ENCODE measurements around the gene SFI1.
"Not testable (repeated sequence)": the region's sequence is repeated elsewhere in the genome, so short reads cannot be mapped to it uniquely, and the experiment has no call there.

Gene SFI1, protein sequence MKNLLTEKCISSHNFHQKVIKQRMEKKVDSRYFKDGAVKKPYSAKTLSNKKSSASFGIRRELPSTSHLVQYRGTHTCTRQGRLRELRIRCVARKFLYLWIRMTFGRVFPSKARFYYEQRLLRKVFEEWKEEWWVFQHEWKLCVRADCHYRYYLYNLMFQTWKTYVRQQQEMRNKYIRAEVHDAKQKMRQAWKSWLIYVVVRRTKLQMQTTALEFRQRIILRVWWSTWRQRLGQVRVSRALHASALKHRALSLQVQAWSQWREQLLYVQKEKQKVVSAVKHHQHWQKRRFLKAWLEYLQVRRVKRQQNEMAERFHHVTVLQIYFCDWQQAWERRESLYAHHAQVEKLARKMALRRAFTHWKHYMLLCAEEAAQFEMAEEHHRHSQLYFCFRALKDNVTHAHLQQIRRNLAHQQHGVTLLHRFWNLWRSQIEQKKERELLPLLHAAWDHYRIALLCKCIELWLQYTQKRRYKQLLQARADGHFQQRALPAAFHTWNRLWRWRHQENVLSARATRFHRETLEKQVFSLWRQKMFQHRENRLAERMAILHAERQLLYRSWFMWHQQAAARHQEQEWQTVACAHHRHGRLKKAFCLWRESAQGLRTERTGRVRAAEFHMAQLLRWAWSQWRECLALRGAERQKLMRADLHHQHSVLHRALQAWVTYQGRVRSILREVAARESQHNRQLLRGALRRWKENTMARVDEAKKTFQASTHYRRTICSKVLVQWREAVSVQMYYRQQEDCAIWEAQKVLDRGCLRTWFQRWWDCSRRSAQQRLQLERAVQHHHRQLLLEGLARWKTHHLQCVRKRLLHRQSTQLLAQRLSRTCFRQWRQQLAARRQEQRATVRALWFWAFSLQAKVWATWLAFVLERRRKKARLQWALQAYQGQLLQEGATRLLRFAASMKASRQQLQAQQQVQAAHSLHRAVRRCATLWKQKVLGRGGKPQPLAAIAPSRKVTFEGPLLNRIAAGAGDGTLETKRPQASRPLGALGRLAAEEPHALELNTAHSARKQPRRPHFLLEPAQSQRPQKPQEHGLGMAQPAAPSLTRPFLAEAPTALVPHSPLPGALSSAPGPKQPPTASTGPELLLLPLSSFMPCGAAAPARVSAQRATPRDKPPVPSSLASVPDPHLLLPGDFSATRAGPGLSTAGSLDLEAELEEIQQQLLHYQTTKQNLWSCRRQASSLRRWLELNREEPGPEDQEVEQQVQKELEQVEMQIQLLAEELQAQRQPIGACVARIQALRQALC

DNA sequence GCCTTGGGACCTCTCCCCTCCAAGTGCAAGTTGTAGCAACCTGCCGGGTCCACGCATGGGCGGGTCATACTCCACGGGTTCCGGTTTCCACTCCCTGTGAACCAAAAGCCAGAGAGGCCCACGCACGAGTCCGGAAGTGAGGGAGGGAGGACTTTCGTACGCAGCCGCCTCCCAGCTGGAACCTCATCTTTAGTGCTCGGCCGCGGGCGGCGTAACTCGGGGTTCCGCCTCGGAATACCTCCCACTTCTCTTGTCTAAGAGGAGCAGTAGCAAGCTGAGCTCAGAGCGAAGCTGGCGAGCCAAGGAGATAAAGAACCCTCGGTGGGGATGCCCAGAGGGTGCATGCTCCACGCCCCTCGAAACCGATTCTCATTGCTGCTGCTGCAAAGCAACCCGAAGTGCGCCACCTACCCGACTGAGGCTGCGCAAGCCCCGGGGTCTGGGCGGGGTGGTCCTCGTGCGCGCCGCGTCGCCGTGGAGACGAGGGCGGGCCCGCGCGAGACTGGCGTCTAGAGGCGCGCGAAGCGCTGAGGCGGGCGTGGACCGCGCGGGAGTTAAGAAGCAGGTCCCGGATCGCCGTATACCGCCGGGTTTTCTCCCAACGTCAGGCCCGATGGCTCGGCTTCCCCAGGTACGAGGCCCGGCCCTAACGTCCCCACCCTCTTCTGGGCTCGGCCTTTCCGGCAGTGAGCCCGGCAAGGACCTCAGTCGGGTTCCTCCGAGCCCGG lies at the start of gene SFI1:
SFI1 (plus strand) TSS at position 530 of the 728 bp plus-strand sequence. CDS start 11,749 bp downstream, outside the sequence.
- DNase-seq, result peak; percentile 84

DNA sequence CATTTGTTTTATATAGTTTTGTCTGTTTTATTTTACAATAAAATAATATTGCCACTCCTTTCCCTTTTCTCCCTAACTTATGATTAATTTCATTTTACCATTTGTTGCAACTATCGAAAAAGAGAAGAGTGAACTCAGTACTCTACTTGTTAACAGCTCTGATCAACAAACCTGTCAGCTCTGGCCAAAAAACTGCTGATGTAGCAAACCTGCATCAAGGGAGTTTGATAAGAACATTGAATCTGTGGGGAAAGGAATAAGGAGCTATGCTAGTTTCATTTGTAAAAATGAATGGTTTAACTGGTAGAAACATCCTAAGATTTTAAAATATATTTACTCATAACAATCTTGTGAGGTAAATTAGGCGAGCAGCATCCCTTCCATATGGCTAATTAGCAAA lies 49.6 kb upstream of the SFI1 start:
- DNase-seq, result no peak

DNA sequence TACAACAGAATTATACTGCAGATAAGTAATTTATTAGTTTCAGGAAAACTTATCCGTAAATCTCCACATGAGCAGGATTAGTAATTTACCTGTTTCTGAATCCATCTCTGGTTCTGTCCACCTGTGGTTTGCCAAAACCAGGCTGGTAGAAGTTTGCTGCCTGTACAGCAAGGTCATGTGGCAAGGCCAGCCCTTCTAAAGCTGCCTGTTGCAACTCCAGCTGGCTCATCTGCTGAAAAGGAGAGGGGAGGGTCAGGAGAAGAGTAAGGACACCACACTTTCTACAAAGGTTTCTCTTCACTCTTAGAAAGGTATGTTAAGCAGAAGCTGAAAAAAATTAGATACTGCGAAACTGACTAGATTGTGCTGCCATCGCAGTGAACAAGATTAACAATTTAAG lies 49.0 kb upstream of the SFI1 start:
- DNase-seq, result no peak

DNA sequence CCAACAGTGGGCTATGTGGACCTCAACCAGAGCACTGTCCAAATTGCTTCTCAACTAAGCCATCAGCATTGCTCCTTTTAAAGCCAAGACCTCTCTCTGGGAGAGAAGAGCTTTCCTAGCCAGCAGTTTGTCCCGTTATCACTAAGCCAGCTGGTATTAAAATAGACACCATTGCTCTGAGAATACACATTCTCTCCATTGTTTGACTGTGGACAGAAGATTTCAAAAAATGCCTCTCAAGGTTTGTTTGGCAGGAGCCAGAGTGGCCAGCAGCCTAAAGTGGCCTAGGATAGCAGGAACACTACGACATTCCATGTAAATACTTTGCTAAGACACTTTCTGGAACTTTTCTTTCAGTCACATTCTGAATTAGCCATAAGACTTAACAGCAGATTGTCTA lies 48.0 kb upstream of the SFI1 start:
- DNase-seq, result no peak

DNA sequence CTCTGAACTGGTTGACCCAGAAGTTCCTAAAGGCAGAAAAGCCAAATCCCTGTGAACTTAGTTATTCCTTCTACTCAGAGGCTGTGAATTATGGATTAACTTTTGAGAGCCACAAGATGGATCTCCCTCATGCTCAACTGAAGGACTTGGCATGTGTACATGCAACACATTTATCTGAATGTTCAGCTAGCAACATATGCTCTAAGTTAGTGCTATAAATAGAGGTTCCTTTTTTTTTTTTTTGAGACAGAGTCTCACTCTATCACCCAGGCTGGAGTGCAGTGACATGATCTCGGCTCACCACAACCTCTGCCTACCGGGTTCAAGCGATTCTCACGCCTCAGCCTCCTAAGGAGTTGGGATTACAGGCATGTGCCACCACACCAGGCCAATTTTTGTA lies 46.8 kb upstream of the SFI1 start:
- no peak for DNase-seq

DNA sequence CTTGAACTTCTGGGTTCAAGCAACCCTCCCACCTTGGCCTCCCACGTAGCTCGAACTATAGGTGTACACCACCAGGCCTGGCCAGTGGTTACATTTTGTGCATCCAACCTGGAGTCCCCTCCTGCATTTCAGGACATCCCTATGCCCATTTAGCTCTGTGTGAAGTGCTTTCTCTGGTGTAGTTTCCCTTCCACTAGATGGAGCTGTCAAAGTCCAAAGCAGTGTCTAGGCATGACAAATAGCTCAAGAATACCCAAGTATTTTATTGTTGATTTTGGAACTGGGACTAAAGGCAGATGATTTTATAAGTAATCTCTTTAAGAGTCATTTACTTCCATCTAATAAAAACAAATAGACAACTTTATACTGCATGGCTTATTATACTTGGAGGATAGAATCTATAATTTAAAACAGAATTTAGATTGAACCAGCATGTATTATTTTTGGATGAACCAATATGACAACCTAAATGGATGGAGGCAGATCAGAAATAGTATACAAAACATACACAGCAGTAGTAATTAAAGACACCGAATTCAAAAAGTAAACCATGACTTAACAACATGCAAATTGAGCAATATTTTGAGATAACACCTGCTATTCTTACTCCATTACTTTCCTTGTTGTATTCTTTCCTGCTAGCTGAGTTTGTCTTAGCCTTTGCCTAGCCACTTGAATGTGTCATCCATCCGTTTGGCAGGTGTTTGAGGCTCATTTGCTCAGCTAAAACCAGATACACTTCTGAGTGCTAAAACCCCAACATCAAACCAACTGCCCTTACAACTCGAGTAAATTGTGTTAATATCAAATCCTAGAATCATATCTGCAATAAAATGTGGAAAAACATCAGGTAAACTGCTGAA lies 44.4 kb upstream of the SFI1 start:
- DNase-seq, result peak; percentile 5

DNA sequence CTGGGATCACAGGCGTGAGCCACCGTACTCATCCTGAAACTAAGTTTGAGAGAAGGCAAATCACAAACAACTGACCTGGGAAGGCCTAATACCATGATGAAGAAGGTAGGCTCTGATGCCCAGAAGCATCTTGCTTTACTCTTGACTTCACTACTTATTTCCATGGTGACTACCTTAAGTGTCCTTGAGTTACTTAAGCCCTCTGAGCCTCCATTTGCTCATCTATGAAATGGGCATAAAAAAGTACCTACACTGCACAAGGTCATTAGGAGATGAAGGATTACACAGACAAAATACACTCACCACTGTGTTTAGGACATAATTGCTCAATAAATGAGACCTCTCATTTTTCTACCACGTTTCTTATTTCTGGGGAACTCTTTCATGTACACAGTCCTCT lies 34.6 kb upstream of the SFI1 start:
- DNase-seq, result no peak

DNA sequence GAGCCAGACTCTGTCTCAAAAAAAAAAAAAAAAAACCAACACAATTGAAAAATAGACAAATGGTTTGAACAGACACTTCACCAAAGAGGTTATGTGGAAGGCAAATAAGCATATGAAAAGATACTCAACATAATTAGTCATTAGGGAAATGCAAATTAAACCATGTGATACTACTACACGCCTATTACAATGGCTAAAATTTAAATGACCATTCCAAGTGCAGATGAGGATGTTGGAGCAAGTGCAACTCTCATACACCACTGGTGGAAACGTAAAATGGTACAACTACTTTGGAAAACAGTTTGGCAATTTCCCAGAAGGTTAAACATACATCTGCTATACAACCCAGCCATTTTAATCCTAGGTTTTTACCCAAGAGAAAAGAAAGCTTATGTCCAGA lies 31.0 kb upstream of the SFI1 start:
- no peak for DNase-seq

DNA sequence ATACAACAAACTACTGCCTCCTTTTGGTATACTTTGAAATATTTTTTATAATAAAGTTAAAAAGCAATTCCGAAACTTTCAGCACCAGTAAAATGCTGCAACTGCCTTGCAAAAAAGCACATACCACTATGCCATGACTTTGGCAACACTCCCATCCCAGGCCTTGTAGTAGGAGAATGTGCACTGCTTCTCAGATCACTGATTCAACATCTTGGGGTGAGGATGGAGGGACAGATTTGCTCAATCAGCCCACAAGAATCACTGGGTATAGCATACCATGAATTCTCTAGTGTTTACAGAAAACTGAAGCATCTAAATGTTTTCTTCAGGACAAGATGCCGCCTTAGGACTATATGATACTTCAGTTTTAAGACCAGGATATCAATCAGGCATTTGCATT lies 21.6 kb upstream of the SFI1 start:
- DNase-seq, result no peak

DNA sequence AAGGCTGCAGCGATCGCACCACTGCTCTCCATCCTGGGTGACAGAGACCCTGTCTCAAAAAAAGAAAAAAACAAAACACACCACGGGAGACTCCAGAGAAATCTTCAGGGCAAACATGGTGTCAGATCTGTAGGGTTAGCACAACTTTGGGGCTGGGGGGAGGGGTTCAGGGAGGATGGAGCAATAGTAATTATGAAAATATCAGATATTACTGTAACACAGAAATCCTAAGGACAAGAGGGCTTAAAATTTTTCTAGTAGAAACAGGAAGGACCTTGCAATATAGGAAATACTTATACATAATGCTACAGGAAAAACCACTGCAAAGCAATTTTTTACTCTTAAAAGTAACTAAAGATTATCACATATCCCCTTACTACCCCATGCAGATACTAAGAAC lies 20.5 kb upstream of the SFI1 start:
- DNase-seq, result no peak

DNA sequence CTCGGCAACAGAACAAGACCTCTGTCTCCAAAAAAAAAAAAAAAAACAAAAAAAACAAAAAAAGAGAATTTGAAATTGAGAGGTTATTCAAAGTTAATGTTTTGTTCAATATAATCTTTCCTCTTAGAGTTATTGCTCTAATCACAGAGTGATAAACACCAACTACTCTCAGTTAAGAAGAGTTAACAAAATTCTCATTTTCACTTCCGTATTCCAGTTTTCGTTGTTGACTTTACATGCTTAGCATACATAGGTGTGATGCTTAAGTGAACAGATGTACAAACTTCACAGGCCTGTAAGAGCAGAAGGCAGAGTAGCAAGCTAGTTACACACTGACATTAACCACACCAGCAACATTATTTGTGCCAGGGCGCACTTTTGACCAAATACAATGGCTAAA lies 19.0 kb upstream of the SFI1 start:
- DNase-seq, result no peak

DNA sequence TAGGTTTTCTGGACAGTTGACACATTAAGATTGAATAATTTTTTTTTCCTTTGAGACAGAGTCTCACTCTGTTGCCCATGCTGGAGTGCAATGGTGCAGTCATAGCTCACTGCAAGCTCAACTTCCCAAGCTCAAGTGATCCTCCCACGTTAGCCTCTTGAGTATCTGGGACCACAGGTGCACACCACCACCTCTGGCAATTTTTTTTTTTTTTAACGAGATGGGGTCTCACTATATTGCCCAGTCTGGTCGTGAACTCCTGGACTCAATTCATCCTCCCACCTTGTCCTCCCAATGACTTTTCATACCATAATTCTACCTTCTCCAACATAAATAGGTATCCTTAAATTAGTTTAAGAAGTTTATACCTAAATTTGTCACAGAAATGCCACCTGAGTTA lies 15.2 kb upstream of the SFI1 start:
- DNase-seq, result no peak

DNA sequence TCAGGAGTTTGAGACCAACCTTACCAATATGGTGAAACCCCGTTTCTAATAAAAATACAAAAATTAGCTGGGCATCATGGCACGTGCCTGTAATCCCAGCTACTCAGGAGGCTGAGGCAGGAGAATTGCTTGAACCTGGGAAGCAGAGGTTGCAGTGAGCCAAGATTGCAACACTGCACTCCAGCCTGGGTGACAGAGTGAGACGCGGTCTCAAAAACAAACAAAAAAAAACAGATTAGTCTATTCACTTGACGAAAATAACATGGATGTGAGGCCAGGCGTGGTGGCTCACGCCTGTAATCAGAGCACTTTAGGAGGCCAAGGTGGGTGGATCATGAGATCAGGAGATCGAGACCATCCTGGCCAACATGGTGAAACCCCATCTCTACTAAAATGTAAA lies 13.9 kb upstream of the SFI1 start:
- DNase-seq, result not testable (repeated sequence)

DNA sequence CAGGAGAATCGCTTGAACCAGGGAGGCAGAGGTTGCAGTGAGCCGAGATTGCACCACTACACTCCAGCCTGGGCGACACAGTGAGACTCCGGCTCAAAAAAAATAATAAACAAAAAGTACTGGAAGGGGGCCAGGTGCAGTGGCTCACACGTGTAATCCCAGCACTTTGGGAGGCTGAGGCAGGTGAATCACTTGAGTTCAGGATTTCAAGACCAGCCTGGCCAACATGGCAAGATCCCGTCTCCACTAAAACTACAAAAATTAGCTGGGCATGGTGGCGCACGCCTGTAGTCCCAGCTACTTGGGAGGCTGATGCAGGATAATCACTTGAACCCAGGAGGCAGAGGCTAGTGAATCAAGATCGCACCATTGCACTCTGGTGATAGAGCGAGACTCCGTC lies 10.0 kb upstream of the SFI1 start:
- not testable (repeated sequence) for DNase-seq

DNA sequence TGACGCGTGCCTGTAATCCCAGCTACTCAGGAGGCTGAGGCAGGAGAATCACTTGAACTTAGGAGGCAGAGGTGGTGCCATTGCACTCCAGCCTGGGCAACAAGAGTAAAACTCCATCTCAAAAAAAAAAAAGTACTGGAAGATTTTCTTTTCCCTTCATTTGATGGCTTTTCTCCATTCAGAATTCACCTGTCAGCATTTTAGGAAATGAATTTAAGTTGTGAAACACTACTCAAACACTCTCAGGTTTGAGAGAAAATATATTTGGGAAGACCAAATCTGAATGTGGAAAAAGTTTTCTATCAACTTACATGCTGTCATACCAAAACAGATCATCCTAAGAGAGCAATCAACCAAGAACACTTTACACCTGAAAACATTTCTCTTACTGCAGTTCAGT lies 9.4 kb upstream of the SFI1 start:
- DNase-seq, result no peak

DNA sequence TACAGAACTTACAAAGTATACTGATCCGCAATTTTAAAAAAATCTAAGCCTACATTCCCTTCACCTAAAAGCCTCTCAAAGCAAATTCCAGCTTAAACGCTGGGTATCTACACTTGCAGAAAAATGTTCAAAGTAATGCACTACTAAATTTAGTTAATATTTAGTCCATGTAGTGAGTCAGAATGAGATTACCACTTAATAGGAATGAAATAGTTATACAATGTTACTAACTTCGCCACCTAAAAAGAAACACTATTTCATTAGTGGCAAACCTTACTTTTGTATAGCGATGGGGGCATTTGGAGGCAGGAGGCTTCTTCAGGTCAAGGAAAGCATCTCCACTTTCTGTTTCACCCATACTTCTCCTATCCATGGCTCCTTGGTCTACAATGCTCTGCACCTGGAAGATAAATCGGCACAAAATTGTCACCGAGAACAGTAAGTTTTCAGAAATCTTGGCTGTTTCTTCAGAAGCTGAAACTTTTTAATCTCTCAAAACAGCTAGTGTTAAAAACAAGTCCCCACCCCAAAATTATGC lies 7.9 kb upstream of the SFI1 start:
- DNase-seq, result no peak

DNA sequence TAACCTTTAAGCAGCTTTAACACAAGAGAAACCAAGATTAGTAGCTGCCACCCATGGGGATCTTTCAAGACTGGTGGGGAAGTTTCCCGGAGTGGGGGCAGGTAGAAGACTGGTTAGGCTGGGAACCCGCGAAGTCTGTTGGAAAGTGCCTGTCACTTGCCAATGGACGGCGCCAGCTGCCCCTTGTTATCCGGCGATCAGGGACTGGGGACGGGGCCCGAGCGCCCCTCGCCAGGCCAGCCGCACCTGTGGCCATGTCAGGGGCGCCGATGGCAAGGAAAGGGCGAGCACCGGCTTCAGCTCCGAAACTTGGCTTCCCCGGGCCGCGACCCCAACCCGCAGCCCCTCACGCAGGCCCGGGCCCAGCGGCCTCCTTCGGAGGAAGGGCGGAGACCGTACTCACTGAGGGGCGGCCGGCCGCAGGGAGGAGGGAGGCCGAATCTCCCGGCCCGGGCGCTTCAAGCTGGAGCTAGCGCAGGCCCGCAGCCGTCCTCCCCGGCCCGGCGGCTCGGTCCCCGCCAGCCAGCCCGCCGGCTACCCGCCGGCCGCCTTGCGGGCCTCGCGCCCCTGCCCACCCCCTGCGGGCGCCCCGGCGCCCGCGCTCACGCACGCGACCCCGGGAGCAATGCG lies 7.2 kb upstream of the SFI1 start:
- DNase-seq, result no peak

DNA sequence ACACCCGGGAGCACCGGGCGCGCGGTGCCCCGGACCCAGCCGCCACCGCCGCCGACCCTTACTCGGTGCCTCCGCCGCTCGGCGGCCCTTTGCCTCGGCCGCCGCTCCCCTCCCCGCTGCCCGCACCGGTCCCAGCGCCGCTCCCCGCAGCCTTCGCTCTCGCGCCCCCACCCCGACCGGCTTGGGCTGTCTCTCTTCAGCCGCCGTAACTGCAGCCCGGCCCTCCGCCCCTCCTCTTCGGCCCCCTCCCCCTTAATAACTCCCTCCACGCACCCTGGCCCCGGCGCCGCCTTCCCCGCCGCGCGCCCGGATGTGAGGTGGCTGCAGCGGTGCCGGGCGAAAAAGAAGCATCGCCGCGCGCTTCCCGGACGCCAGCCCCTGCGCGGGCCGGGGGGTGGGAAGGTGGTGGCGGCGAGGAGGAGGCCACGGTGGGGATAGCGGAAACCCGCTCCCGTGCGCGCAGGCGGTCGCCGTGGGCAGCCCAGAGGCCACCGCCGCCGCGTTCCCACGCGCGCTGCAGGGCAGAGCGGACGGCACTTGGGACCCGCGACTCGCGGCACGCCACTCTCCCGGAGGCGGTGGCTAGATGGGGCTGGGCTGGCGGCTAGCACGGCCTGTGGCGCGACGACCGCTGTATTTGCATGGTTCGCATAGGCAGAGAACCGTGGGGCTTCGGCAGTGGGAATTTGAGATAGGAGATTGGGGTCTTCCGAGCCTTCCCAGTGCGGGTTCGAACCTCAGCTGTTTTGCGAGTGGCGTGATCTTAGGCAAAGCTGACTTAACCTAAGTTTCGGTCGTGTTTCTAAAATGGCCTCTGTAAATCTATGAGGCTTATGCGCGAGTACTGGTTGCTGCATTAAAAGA lies 6.5 kb upstream of the SFI1 start, which contains the start of gene EIF4ENIF1:
EIF4ENIF1 (minus strand) TSS at position 211 of the 864 bp plus-strand sequence. CDS start 1,124 bp downstream, outside the sequence.
- peak; percentile 72 for DNase-seq

DNA sequence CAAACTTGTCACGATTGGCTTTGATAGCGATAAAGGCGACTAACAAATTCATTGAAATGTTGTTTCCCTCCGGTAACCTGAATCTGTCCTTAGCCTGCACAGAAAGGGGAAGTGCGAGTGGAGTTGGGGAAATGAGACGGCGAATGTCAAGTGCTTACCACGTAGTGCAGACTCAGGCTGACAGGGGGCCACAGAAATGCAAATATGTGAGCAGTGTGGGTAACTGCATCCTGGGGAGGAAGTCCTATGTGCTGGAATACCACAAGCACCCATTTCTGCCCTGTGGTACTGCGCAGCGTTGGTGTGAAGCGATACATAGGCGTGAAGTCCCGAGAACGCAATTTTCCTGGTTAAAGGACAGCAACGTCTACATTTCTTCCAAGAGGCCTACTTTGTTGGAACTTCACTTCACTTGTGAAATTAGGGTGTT lies 5.8 kb upstream of the SFI1 start:
- peak; percentile 28 for DNase-seq

Data from NCI-H1105 treated with DMSO at 0.1 percent for 48 hours (cell line).